ENCODE results near the gene PACS1.
"Not testable (repeated sequence)": the region's sequence is repeated elsewhere in the genome, so short reads cannot be mapped to it uniquely, and the experiment has no call there.

PACS1 gene

GRCh38 chr11:66248903-66249302, 178.8 kb downstream of the PACS1 start:
- no peak overlapping the region for H2AFZ ChIP-seq (ENCODE audit: low read length)
- no peak overlapping the region for H3K9ac ChIP-seq (ENCODE audit: low read length)

GRCh38 chr11:66251809-66252208, 181.7 kb downstream of the PACS1 start:
- H2AFZ ChIP-seq (ENCODE audit: low read length) = no peak overlapping the region
- TF ChIP-seq EZH2 (optimal IDR thresholded peaks at IDR 0.05; ENCODE audit: low read depth, low read length) = no peak
- TF ChIP-seq EZH2phosphoT487 (IDR thresholded peaks at IDR 0.05; ENCODE audit: low read length) = no peak
- no peak for TF ChIP-seq CTCF (IDR thresholded peaks at IDR 0.05; ENCODE audit: low read length)

More at GRCh38 chr11:66248903-66249302, 178.8 kb downstream of the PACS1 start:
- no peaks in the 10 kb centered on the region for H3K4me1 ChIP-seq (ENCODE audit: low read length)
- H3K36me3 ChIP-seq (replicated peaks; ENCODE audit: insufficient read depth, low read length) = no peaks in the 10 kb centered on the region
- H3K4me2 ChIP-seq (ENCODE audit: low read depth, low read length) = no peak overlapping the region
- no peaks in the 10 kb centered on the region for H3K9me3 ChIP-seq (replicated peaks; ENCODE audit: insufficient read depth, low read length)
- H3K27ac ChIP-seq (ENCODE audit: low read length) = no peak overlapping the region
- no peaks in the 10 kb centered on the region for H3F3A ChIP-seq (ENCODE audit: insufficient read depth, low read length)
- no peak for DNase-seq
- no peaks in the 10 kb centered on the region for H3K9me2 ChIP-seq (replicated peaks; ENCODE audit: insufficient read depth, low read length)
- no peaks in the 10 kb centered on the region for H3K79me2 ChIP-seq (ENCODE audit: low read length)
- H3K27me3 ChIP-seq (replicated peaks; ENCODE audit: insufficient read depth, low read length) = no peaks in the 10 kb centered on the region
- TF ChIP-seq EZH2phosphoT487 (IDR thresholded peaks at IDR 0.05; ENCODE audit: low read length) (no peak), EZH2 (optimal IDR thresholded peaks at IDR 0.05; ENCODE audit: low read depth, low read length) (no peak), CTCF (IDR thresholded peaks at IDR 0.05; ENCODE audit: low read length) (no peak)
- H4K20me1 ChIP-seq (ENCODE audit: insufficient read depth, low read length) = no peaks in the 10 kb centered on the region
- H3K4me3 ChIP-seq (ENCODE audit: low read length) = no peak overlapping the region

GRCh38 chr11:66253081-66253480, 183.0 kb downstream of the PACS1 start:
- H3K9me2 ChIP-seq (replicated peaks; ENCODE audit: insufficient read depth, low read length); H3K4me2 ChIP-seq (ENCODE audit: low read depth, low read length); H3K9ac ChIP-seq (ENCODE audit: low read length); DNase-seq; H3K4me1 ChIP-seq (ENCODE audit: low read length); H3K4me3 ChIP-seq (ENCODE audit: low read length); H3K9me3 ChIP-seq (replicated peaks; ENCODE audit: insufficient read depth, low read length); H3K36me3 ChIP-seq (replicated peaks; ENCODE audit: insufficient read depth, low read length); H4K20me1 ChIP-seq (ENCODE audit: insufficient read depth, low read length); H3K79me2 ChIP-seq (ENCODE audit: low read length); H3K27me3 ChIP-seq (replicated peaks; ENCODE audit: insufficient read depth, low read length); H3K27ac ChIP-seq (ENCODE audit: low read length); H3F3A ChIP-seq (ENCODE audit: insufficient read depth, low read length); H2AFZ ChIP-seq (ENCODE audit: low read length): not testable (repeated sequence)

More at GRCh38 chr11:66251809-66252208, 181.7 kb downstream of the PACS1 start:
- no peaks in the 10 kb centered on the region for H3K4me1 ChIP-seq (ENCODE audit: low read length)
- no peaks in the 10 kb centered on the region for H3K9me2 ChIP-seq (replicated peaks; ENCODE audit: insufficient read depth, low read length)
- no peak overlapping the region for H3K9ac ChIP-seq (ENCODE audit: low read length)
- no peak overlapping the region for H3K4me3 ChIP-seq (ENCODE audit: low read length)
- H3F3A ChIP-seq (ENCODE audit: insufficient read depth, low read length) = no peaks in the 10 kb centered on the region
- H3K27ac ChIP-seq (ENCODE audit: low read length) = no peak overlapping the region
- no peaks in the 10 kb centered on the region for H3K36me3 ChIP-seq (replicated peaks; ENCODE audit: insufficient read depth, low read length)
- H3K79me2 ChIP-seq (ENCODE audit: low read length) = no peaks in the 10 kb centered on the region
- H4K20me1 ChIP-seq (ENCODE audit: insufficient read depth, low read length) = no peaks in the 10 kb centered on the region
- H3K9me3 ChIP-seq (replicated peaks; ENCODE audit: insufficient read depth, low read length) = no peaks in the 10 kb centered on the region
- no peaks in the 10 kb centered on the region for H3K27me3 ChIP-seq (replicated peaks; ENCODE audit: insufficient read depth, low read length)
- no peak for DNase-seq
- no peak overlapping the region for H3K4me2 ChIP-seq (ENCODE audit: low read depth, low read length)

- no peak for TF ChIP-seq EZH2 (optimal IDR thresholded peaks at IDR 0.05; ENCODE audit: low read depth, low read length)
- no peak for TF ChIP-seq EZH2phosphoT487 (IDR thresholded peaks at IDR 0.05; ENCODE audit: low read length)
- no peak for TF ChIP-seq CTCF (IDR thresholded peaks at IDR 0.05; ENCODE audit: low read length)
- no peaks in the 10 kb centered on the region for H3K9me3 ChIP-seq (replicated peaks; ENCODE audit: insufficient read depth, low read length)
- DNase-seq = no peak
- H4K20me1 ChIP-seq (ENCODE audit: insufficient read depth, low read length) = no peaks in the 10 kb centered on the region
- H3K27me3 ChIP-seq (replicated peaks; ENCODE audit: insufficient read depth, low read length) = no peaks in the 10 kb centered on the region
- H3K36me3 ChIP-seq (replicated peaks; ENCODE audit: insufficient read depth, low read length) = no peaks in the 10 kb centered on the region
- H3K27ac ChIP-seq (ENCODE audit: low read length) = peak overlapping the region; percentile 9; the same call in 1 of the 2 replicates
- peaks cover 4% of the 10 kb centered on the region; the same call in 1 of the 2 replicates for H3F3A ChIP-seq (ENCODE audit: insufficient read depth, low read length)
- H2AFZ ChIP-seq (ENCODE audit: low read length) = peak overlapping the region; percentile 93; the same call in 1 of the 2 replicates
- H3K4me3 ChIP-seq (ENCODE audit: low read length) = peak overlapping the region; percentile 97
- peaks cover 28% of the 10 kb centered on the region for H3K79me2 ChIP-seq (ENCODE audit: low read length)
- H3K4me1 ChIP-seq (ENCODE audit: low read length) = peaks cover 8% of the 10 kb centered on the region
- no peaks in the 10 kb centered on the region for H3K9me2 ChIP-seq (replicated peaks; ENCODE audit: insufficient read depth, low read length)
- H3K9ac ChIP-seq (ENCODE audit: low read length) = peak overlapping the region; percentile 80
- peak overlapping the region; percentile 97 for H3K4me2 ChIP-seq (ENCODE audit: low read depth, low read length)
Observed at GRCh38 chr11:66258473-66258893, 188.4 kb downstream of the PACS1 start.

Measured in MM.1S (cell line).